Muscle of leg (tissue), 16 donors: ENCODE measurements around the gene ALKBH3. TPM values are rescaled to one million over a fixed set of nuclear protein-coding genes. Genes with fewer than 3 reads are reported as not detected.

Experiments
- DNase-seq: peaks from one replicate; pipeline ENCODE4 v3.0.0; 2013
- H3K27ac ChIP-seq: one replicate; pipeline ENCODE4 v1.5.1; 2013; ENCODE audit warnings: mild to moderate bottlenecking, low read length, control low read depth
- H3K27me3 ChIP-seq: one replicate; pipeline ENCODE4 v1.6.1; 2013; ENCODE audit warnings: low read length; ENCODE audit not compliant: control insufficient read depth, insufficient read depth
- H3K36me3 ChIP-seq: one replicate; pipeline ENCODE4 v1.6.1; 2013; ENCODE audit warnings: low read length; ENCODE audit not compliant: control insufficient read depth, insufficient read depth
- H3K4me1 ChIP-seq: one replicate; pipeline ENCODE4 v1.6.1; 2013; ENCODE audit warnings: low read length; ENCODE audit not compliant: control insufficient read depth, insufficient read depth
- H3K4me3 ChIP-seq: one replicate; pipeline ENCODE4 v1.5.1; 2013; ENCODE audit warnings: low read length, control low read depth
- H3K9me3 ChIP-seq: replicated peaks from 2 replicates; pipeline ENCODE4 v1.6.1; 2013; ENCODE audit warnings: low read depth, low read length; ENCODE audit not compliant: control insufficient read depth
- WGBS: methylation state at CpG from one replicate; pipeline ENCODE4 v1.1.5; 2013; ENCODE audit warnings: missing lambda C conversion rate; ENCODE audit not compliant: insufficient coverage; 5-methylcytosine and 5-hydroxymethylcytosine counted together
- long read RNA-seq, 11 donors: transcript quantifications; one replicate each; lab custom pipeline, GENCODE V29; 2026
- polyA plus RNA-seq, 8 donors: library from polyadenylated mRNA; unstranded; fragments of 120-200 nt; gene quantifications; one replicate each; pipeline versions ENCODE4 v1.2.1 to v1.2.3, GENCODE V29; 2013; ENCODE audit warnings: inconsistent platforms in 1 of 8, low replicate concordance in 1 of 8; ENCODE audit not compliant: insufficient read length in 8 of 8, insufficient read depth in 1 of 8
- total RNA-seq: library from RNA; stranded (reverse); fragments of 120-200 nt; gene quantifications from one replicate; pipeline ENCODE4 v1.2.4, GENCODE V29; 2013

The ALKBH3 gene
- total RNA-seq: 31.5 TPM
- 10 to 100 TPM; 18.1 to 26.4 (median 22.1) TPM for polyA plus RNA-seq
- long read RNA-seq, donor 1, partial matches to known transcripts: 0 of 1 reads
- long read RNA-seq, donor 1, other reads (novel, unspliced or antisense): 0 of 1 reads
- long read RNA-seq, donor 2, partial matches to known transcripts: 0 of 1 reads
- long read RNA-seq, donor 2, other reads (novel, unspliced or antisense): 0 of 1 reads
- long read RNA-seq, donor 3, partial matches to known transcripts: 0 of 5 reads
- long read RNA-seq, donor 3, other reads (novel, unspliced or antisense): 0 of 5 reads
- long read RNA-seq, donor 4, partial matches to known transcripts: 0 of 1 reads
- long read RNA-seq, donor 4, other reads (novel, unspliced or antisense): 0 of 1 reads
- long read RNA-seq, donor 5, transcript ALKBH3-201 (10 exons, 1,474 nt): major isoform, 11 of 13 reads
- long read RNA-seq, donor 5, partial matches to known transcripts: 0 of 13 reads
- long read RNA-seq, donor 5, other reads (novel, unspliced or antisense): 0 of 13 reads
- long read RNA-seq, donor 6, transcript ALKBH3-201 (10 exons, 1,474 nt): major isoform, 6 of 7 reads
- long read RNA-seq, donor 6, partial matches to known transcripts: 0 of 7 reads
- long read RNA-seq, donor 6, other reads (novel, unspliced or antisense): 0 of 7 reads
- long read RNA-seq, donor 7, partial matches to known transcripts: 0 of 2 reads
- long read RNA-seq, donor 7, other reads (novel, unspliced or antisense): 0 of 2 reads
- long read RNA-seq, donor 8, partial matches to known transcripts: 0 of 4 reads
- long read RNA-seq, donor 8, other reads (novel, unspliced or antisense): 0 of 4 reads
- long read RNA-seq, donor 9, partial matches to known transcripts: 0 of 5 reads
- long read RNA-seq, donor 9, other reads (novel, unspliced or antisense): 0 of 5 reads
- long read RNA-seq, donor 10, partial matches to known transcripts: 0 of 5 reads
- long read RNA-seq, donor 10, other reads (novel, unspliced or antisense): 0 of 5 reads
- long read RNA-seq, donor 11, transcript ALKBH3-201 (10 exons, 1,474 nt): major isoform, 5 of 5 reads
- long read RNA-seq, donor 11, partial matches to known transcripts: 0 of 5 reads
- long read RNA-seq, donor 11, other reads (novel, unspliced or antisense): 0 of 5 reads

GRCh38 chr11:43880640-43881159, at the start of gene ALKBH3:
ALKBH3 (plus strand) TSS chr11:43880831; CDS start chr11:43882653, 1,822 bp downstream.
- Histone ChIP-seq H3K9me3 (no peaks in the 10 kb centered on the region), H3K4me3 (peak within 1 kb of the TSS; percentile 67), H3K36me3 (peaks cover 23% of the 10 kb centered on the region), H3K4me1 (peaks cover 8% of the 10 kb centered on the region), H3K27me3 (peaks cover 7% of the 10 kb centered on the region), H3K27ac (no peak within 1 kb of the TSS)
- peak; percentile 97 for DNase-seq
- WGBS: 2% methylated on average over 29 of the region's 36 CpGs

GRCh38 chr11:43830928-43831440, 49.6 kb upstream of the ALKBH3 start:
- WGBS: no CpG with 5 or more reads among the region's 5 CpGs
- peak; percentile 13 for DNase-seq
- Histone ChIP-seq H3K27me3 (no peaks in the 10 kb centered on the region), H3K36me3 (no peaks in the 10 kb centered on the region), H3K4me1 (peaks cover 2% of the 10 kb centered on the region), H3K4me3 (no peak overlapping the region), H3K9me3 (no peaks in the 10 kb centered on the region), H3K27ac (no peak overlapping the region)

- Histone ChIP-seq H3K36me3 (no peaks in the 10 kb centered on the region), H3K27ac (no peak overlapping the region), H3K4me3 (no peak overlapping the region), H3K4me1 (peaks cover 2% of the 10 kb centered on the region), H3K27me3 (no peaks in the 10 kb centered on the region), H3K9me3 (no peaks in the 10 kb centered on the region)
- DNase-seq: no peak
- 100% methylated on average over 3 of the region's 4 CpGs for WGBS
These were observed 48.1 kb upstream of the ALKBH3 start for GRCh38 chr11:43832536-43832935.

- WGBS: no CpG with 5 or more reads among the region's 1 CpG
- H3K4me3 ChIP-seq: no peak overlapping the region
- peaks cover 2% of the 10 kb centered on the region for H3K4me1 ChIP-seq
- H3K27ac ChIP-seq: no peak overlapping the region
- H3K9me3 ChIP-seq: no peaks in the 10 kb centered on the region
- no peaks in the 10 kb centered on the region for H3K36me3 ChIP-seq
- no peaks in the 10 kb centered on the region for H3K27me3 ChIP-seq
- DNase-seq: peak; percentile 63
These were observed 47.0 kb upstream of the ALKBH3 start for GRCh38 chr11:43833657-43834073.

- Histone ChIP-seq H3K27me3 (no peaks in the 10 kb centered on the region), H3K9me3 (no peaks in the 10 kb centered on the region), H3K4me1 (peaks cover 2% of the 10 kb centered on the region), H3K36me3 (no peaks in the 10 kb centered on the region), H3K4me3 (no peak overlapping the region), H3K27ac (no peak overlapping the region)
- DNase-seq: no peak
- WGBS: no CpG with 5 or more reads among the region's 2 CpGs
These were observed 46.3 kb upstream of the ALKBH3 start for GRCh38 chr11:43834286-43834685.

GRCh38 chr11:43835104-43835503, 45.5 kb upstream of the ALKBH3 start:
- WGBS: 91% methylated on average over 2 of the region's 7 CpGs

GRCh38 chr11:43837879-43838278, 42.8 kb upstream of the ALKBH3 start:
- Histone ChIP-seq H3K27ac (peak overlapping the region; percentile 59), H3K36me3 (no peaks in the 10 kb centered on the region), H3K9me3 (no peaks in the 10 kb centered on the region), H3K4me1 (peaks cover 2% of the 10 kb centered on the region), H3K4me3 (no peak overlapping the region), H3K27me3 (no peaks in the 10 kb centered on the region)
- WGBS: 70% methylated on average over 2 of the region's 4 CpGs
- DNase-seq: peak; percentile 25

More at GRCh38 chr11:43835104-43835503, 45.5 kb upstream of the ALKBH3 start:
- no peaks in the 10 kb centered on the region for H3K36me3 ChIP-seq
- H3K4me3 ChIP-seq: no peak overlapping the region
- H3K4me1 ChIP-seq: peaks cover 2% of the 10 kb centered on the region
- H3K27ac ChIP-seq: no peak overlapping the region
- H3K27me3 ChIP-seq: no peaks in the 10 kb centered on the region
- peak; percentile 25 for DNase-seq
- H3K9me3 ChIP-seq: no peaks in the 10 kb centered on the region

- DNase-seq: no peak
- H3K4me1 ChIP-seq: no peaks in the 10 kb centered on the region
- no CpG with 5 or more reads among the region's 1 CpG for WGBS
- no peak overlapping the region for H3K27ac ChIP-seq
- no peaks in the 10 kb centered on the region for H3K9me3 ChIP-seq
- H3K4me3 ChIP-seq: no peak overlapping the region
- peaks cover 2% of the 10 kb centered on the region for H3K36me3 ChIP-seq
- no peaks in the 10 kb centered on the region for H3K27me3 ChIP-seq
These were observed 38.6 kb upstream of the ALKBH3 start for GRCh38 chr11:43842021-43842420.

- no peaks in the 10 kb centered on the region for H3K27me3 ChIP-seq
- DNase-seq: no peak
- H3K9me3 ChIP-seq: no peaks in the 10 kb centered on the region
- WGBS: 95% methylated on average over 2 of the region's 3 CpGs
- no peak overlapping the region for H3K4me3 ChIP-seq
- no peaks in the 10 kb centered on the region for H3K4me1 ChIP-seq
- H3K36me3 ChIP-seq: peaks cover 2% of the 10 kb centered on the region
- H3K27ac ChIP-seq: no peak overlapping the region
These were observed 34.8 kb upstream of the ALKBH3 start for GRCh38 chr11:43845816-43846215.
